ENCODE data around the gene C1orf35.

Gene C1orf35

GRCh38 chr1:228108055-228108690 is 5.0 kb upstream of the C1orf35 start:
- Mint-ChIP-seq H3K36me3 (peaks cover 9% of the 10 kb centered on the region), H3K9me3 (no peaks in the 10 kb centered on the region), H3K27ac (peak overlapping the region; percentile 91), H3K4me3 (peak overlapping the region; percentile 89), H3K27me3 (no peaks in the 10 kb centered on the region), H3K4me1 (peaks cover 48% of the 10 kb centered on the region)
- ATAC-seq: no peak

- no peaks in the 10 kb centered on the region for H3K9me3 Mint-ChIP-seq
- peaks cover 48% of the 10 kb centered on the region for H3K4me1 Mint-ChIP-seq
- no peaks in the 10 kb centered on the region for H3K27me3 Mint-ChIP-seq
- H3K36me3 Mint-ChIP-seq: peaks cover 9% of the 10 kb centered on the region
- H3K4me3 Mint-ChIP-seq: peak overlapping the region; percentile 89
- peak overlapping the region; percentile 91 for H3K27ac Mint-ChIP-seq
- no peak for ATAC-seq
Observed at GRCh38 chr1:228107636-228108035, 4.5 kb upstream of the C1orf35 start.

- no peak for ATAC-seq
- H3K27me3 Mint-ChIP-seq: no peaks in the 10 kb centered on the region
- no peak overlapping the region for H3K27ac Mint-ChIP-seq
- H3K4me1 Mint-ChIP-seq: peaks cover 50% of the 10 kb centered on the region
- H3K9me3 Mint-ChIP-seq: no peaks in the 10 kb centered on the region
- peaks cover 9% of the 10 kb centered on the region for H3K36me3 Mint-ChIP-seq
- H3K4me3 Mint-ChIP-seq: no peak overlapping the region
Observed at GRCh38 chr1:228106800-228107054, 3.6 kb upstream of the C1orf35 start.

- Mint-ChIP-seq H3K36me3 (peaks cover 9% of the 10 kb centered on the region), H3K4me3 (no peak overlapping the region), H3K4me1 (peaks cover 56% of the 10 kb centered on the region), H3K9me3 (no peaks in the 10 kb centered on the region), H3K27me3 (no peaks in the 10 kb centered on the region), H3K27ac (no peak overlapping the region)
- ATAC-seq: no peak
Observed at GRCh38 chr1:228105996-228106799, 3.1 kb upstream of the C1orf35 start.

GRCh38 chr1:228105270-228105995 is 2.3 kb upstream of the C1orf35 start:
- Mint-ChIP-seq H3K36me3 (peaks cover 9% of the 10 kb centered on the region), H3K27ac (no peak overlapping the region), H3K4me3 (no peak overlapping the region), H3K9me3 (no peaks in the 10 kb centered on the region), H3K4me1 (peaks cover 60% of the 10 kb centered on the region), H3K27me3 (no peaks in the 10 kb centered on the region)
- no peak for ATAC-seq

GRCh38 chr1:228104526-228105269 is 1.6 kb upstream of the C1orf35 start:
- peak overlapping the region; percentile 18 for H3K27ac Mint-ChIP-seq
- peak overlapping the region; percentile 86 for H3K4me3 Mint-ChIP-seq
- H3K9me3 Mint-ChIP-seq: no peaks in the 10 kb centered on the region
- H3K4me1 Mint-ChIP-seq: peaks cover 55% of the 10 kb centered on the region
- no peak for ATAC-seq
- H3K27me3 Mint-ChIP-seq: no peaks in the 10 kb centered on the region
- peaks cover 9% of the 10 kb centered on the region for H3K36me3 Mint-ChIP-seq

GRCh38 chr1:228101994-228102790 is 933 bp downstream of the C1orf35 start:
- ATAC-seq: peak; percentile 44

GRCh38 chr1:228101614-228101993 is 1.5 kb downstream of the C1orf35 start:
- peaks cover 23% of the 10 kb centered on the region for H3K36me3 Mint-ChIP-seq
- peak overlapping the region; percentile 86 for H3K4me3 Mint-ChIP-seq
- no peaks in the 10 kb centered on the region for H3K9me3 Mint-ChIP-seq
- no peaks in the 10 kb centered on the region for H3K27me3 Mint-ChIP-seq
- H3K27ac Mint-ChIP-seq: peak overlapping the region; percentile 85
- H3K4me1 Mint-ChIP-seq: peaks cover 40% of the 10 kb centered on the region
- ATAC-seq: no peak

More at GRCh38 chr1:228101994-228102790, 933 bp downstream of the C1orf35 start:
- peak overlapping the region; percentile 86 for H3K4me3 Mint-ChIP-seq
- no peaks in the 10 kb centered on the region for H3K27me3 Mint-ChIP-seq
- H3K27ac Mint-ChIP-seq: peak overlapping the region; percentile 85
- peaks cover 38% of the 10 kb centered on the region for H3K4me1 Mint-ChIP-seq
- no peaks in the 10 kb centered on the region for H3K9me3 Mint-ChIP-seq
- H3K36me3 Mint-ChIP-seq: peaks cover 28% of the 10 kb centered on the region

GRCh38 chr1:228100822-228101613 is 2.1 kb downstream of the C1orf35 start:
- ATAC-seq: no peak
- H3K4me3 Mint-ChIP-seq: peak overlapping the region; percentile 86
- H3K4me1 Mint-ChIP-seq: peaks cover 44% of the 10 kb centered on the region
- no peaks in the 10 kb centered on the region for H3K27me3 Mint-ChIP-seq
- H3K36me3 Mint-ChIP-seq: peaks cover 23% of the 10 kb centered on the region
- H3K9me3 Mint-ChIP-seq: no peaks in the 10 kb centered on the region
- peak overlapping the region; percentile 30 for H3K27ac Mint-ChIP-seq

- peaks cover 50% of the 10 kb centered on the region for H3K4me1 Mint-ChIP-seq
- H3K36me3 Mint-ChIP-seq: peaks cover 40% of the 10 kb centered on the region
- H3K9me3 Mint-ChIP-seq: peaks cover 9% of the 10 kb centered on the region
- H3K27ac Mint-ChIP-seq: no peak overlapping the region
- no peaks in the 10 kb centered on the region for H3K27me3 Mint-ChIP-seq
- no peak overlapping the region for H3K4me3 Mint-ChIP-seq
- ATAC-seq: no peak
Observed at GRCh38 chr1:228099331-228099732, 3.8 kb downstream of the C1orf35 start.

GRCh38 chr1:228098323-228098931 is 4.7 kb downstream of the C1orf35 start:
- Mint-ChIP-seq H3K9me3 (peaks cover 9% of the 10 kb centered on the region), H3K27me3 (no peaks in the 10 kb centered on the region), H3K4me3 (no peak overlapping the region), H3K4me1 (peaks cover 41% of the 10 kb centered on the region), H3K27ac (no peak overlapping the region), H3K36me3 (peaks cover 46% of the 10 kb centered on the region)
- no peak for ATAC-seq

- peaks cover 42% of the 10 kb centered on the region for H3K4me1 Mint-ChIP-seq
- H3K4me3 Mint-ChIP-seq: no peak overlapping the region
- H3K36me3 Mint-ChIP-seq: peaks cover 46% of the 10 kb centered on the region
- ATAC-seq: no peak
- H3K27me3 Mint-ChIP-seq: no peaks in the 10 kb centered on the region
- no peak overlapping the region for H3K27ac Mint-ChIP-seq
- peaks cover 9% of the 10 kb centered on the region for H3K9me3 Mint-ChIP-seq
Observed at GRCh38 chr1:228097333-228098081, 5.6 kb downstream of the C1orf35 start.

Measured in stimulated activated memory B cell treated with anti-CD40 and anti-IgM and Interleukin-4, amounts not matched to agents 10 μg/mL and 1 μg/mL and 100 μg/mL, for 72 hours (primary cell).